ENCODE measurements around the gene MTA1. TPM values are rescaled to one million over a fixed set of nuclear protein-coding genes. Genes with fewer than 3 reads are reported as not detected.

MTA1 gene
- total RNA-seq, 2 donors from 2014 or later: 99.0 to 99.7 TPM

DNA sequence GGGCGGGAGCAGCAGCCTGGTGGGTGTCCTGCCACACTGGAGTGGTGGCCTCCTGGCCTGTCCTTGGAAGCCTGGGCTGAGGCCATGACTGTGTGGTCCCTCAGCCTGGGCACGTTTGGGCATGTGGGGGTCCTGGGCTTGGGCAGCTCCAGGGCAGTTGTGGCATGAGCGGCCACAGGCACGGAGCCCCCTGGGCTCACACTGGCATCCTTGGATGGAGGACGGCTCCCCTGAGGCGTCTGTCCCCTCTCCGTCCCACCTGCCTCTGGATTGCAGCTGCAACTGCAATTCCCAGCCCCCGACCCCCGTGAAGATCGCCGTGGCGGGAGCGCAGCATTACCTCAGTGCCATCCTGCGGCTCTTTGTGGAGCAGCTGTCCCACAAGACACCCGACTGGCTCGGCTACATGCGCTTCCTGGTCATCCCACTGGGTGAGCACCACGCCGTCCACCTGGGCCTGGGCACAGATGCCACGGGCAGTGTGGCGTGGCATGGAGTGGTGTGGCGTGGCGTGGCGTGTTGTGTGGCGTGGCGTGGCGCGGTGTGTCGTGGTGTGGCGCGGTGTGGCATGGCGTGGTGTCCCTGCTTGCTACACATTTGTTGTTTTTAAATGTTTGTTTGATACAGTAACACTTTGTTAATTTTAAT lies 36.4 kb upstream of the MTA1 start:
- H3K27me3 Mint-ChIP-seq: no peaks in the 10 kb centered on the region
- no peak for DNase-seq
- no peaks in the 10 kb centered on the region for H3K36me3 Mint-ChIP-seq (ENCODE audit: low read depth)
- no peak overlapping the region for H3K4me3 Mint-ChIP-seq
- no peaks in the 10 kb centered on the region for H3K4me1 Mint-ChIP-seq
- H3K27ac Mint-ChIP-seq: no peak overlapping the region
- no peak for ATAC-seq
- no peaks in the 10 kb centered on the region for H3K9me3 ChIP-seq (ENCODE audit: control insufficient read depth, low read length, poor library complexity, severe bottlenecking)

GRCh38 chr14:105384041-105384557 lies 35.5 kb upstream of the MTA1 start:
- H3K27ac Mint-ChIP-seq: no peak overlapping the region

GRCh38 chr14:105384605-105385321 lies 34.9 kb upstream of the MTA1 start:
- no peak for ATAC-seq
- Mint-ChIP-seq H3K27me3 (no peaks in the 10 kb centered on the region), H3K36me3 (ENCODE audit: low read depth) (no peaks in the 10 kb centered on the region), H3K4me3 (no peak overlapping the region), H3K27ac (no peak overlapping the region), H3K4me1 (peaks cover 3% of the 10 kb centered on the region)
- DNase-seq: no peak
- no peaks in the 10 kb centered on the region for H3K9me3 ChIP-seq (ENCODE audit: control insufficient read depth, low read length, poor library complexity, severe bottlenecking)

More at GRCh38 chr14:105384041-105384557, 35.5 kb upstream of the MTA1 start:
- DNase-seq (no peak), ATAC-seq (no peak)
- H3K9me3 ChIP-seq (ENCODE audit: control insufficient read depth, low read length, poor library complexity, severe bottlenecking): no peaks in the 10 kb centered on the region
- H3K4me3 Mint-ChIP-seq: no peak overlapping the region
- no peaks in the 10 kb centered on the region for H3K36me3 Mint-ChIP-seq (ENCODE audit: low read depth)
- H3K4me1 Mint-ChIP-seq: peaks cover 3% of the 10 kb centered on the region
- no peaks in the 10 kb centered on the region for H3K27me3 Mint-ChIP-seq

- Mint-ChIP-seq H3K27me3 (no peaks in the 10 kb centered on the region), H3K36me3 (ENCODE audit: low read depth) (no peaks in the 10 kb centered on the region), H3K4me1 (peaks cover 5% of the 10 kb centered on the region), H3K27ac (no peak overlapping the region), H3K4me3 (no peak overlapping the region)
- H3K9me3 ChIP-seq (ENCODE audit: control insufficient read depth, low read length, poor library complexity, severe bottlenecking): no peaks in the 10 kb centered on the region
- ATAC-seq: no peak
- DNase-seq: no peak
Measured at GRCh38 chr14:105385322-105385637, 34.3 kb upstream of the MTA1 start.

DNA sequence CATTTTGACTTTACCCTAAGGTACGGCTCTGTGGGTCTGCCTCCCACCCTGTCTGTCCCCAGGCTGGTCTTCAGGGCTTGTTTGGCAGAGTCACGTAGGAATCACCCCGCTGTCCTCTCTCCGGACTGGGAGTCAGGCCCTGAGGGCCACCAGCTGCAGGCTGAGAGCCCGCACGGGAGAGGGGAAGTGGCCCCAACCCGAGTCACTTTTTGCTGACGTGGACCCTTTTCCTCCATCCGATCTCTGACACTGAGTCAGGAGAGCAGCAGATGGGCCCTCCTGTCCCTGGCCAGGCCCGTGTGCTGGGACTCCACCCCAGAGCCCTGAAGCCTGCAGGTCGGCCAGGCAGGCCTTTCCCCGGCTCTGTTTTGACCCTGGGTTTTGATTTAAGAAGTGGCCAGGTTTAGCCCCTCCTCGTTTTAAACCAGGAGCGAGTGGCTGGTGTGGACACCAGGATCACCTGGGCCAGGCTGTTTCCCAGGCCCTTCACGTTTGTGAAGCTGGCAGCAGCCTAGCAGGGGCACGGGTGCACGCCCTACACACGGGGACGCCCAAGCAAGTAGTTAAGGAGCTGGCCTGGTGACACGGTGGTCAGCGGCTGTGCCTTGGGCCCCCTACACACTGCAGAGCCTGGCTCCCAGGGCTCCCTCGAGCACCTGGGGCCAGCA lies 33.8 kb upstream of the MTA1 start:
- no peak overlapping the region for H3K4me3 Mint-ChIP-seq
- DNase-seq: no peak
- ATAC-seq: no peak
- H3K4me1 Mint-ChIP-seq: peaks cover 5% of the 10 kb centered on the region
- no peaks in the 10 kb centered on the region for H3K27me3 Mint-ChIP-seq
- no peaks in the 10 kb centered on the region for H3K36me3 Mint-ChIP-seq (ENCODE audit: low read depth)
- H3K27ac Mint-ChIP-seq: no peak overlapping the region
- H3K9me3 ChIP-seq (ENCODE audit: control insufficient read depth, low read length, poor library complexity, severe bottlenecking): no peaks in the 10 kb centered on the region

GRCh38 chr14:105386581-105387529 lies 32.8 kb upstream of the MTA1 start:
- no peak overlapping the region for H3K27ac Mint-ChIP-seq
- no peaks in the 10 kb centered on the region for H3K36me3 Mint-ChIP-seq (ENCODE audit: low read depth)

DNA sequence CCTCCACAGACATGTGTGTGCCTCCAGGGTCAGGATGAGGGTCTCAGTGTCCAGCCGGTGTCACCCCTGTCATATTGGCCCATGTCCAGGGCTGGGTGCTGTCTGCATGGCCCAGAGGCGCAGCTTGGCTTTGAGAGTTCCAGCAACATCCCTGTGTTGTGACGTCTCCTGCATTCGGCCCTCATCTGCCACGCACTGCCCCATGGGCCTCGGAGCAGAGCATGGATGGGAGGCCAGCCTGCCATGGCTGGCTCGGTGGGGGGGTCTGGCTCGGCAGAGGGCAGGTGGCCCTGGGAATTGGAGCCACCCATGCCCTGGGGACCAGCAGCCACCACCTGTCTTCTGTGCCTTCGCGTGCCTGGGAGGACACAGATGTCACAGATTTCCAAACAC lies 32.1 kb upstream of the MTA1 start:
- Mint-ChIP-seq H3K4me1 (peaks cover 5% of the 10 kb centered on the region), H3K36me3 (ENCODE audit: low read depth) (no peaks in the 10 kb centered on the region), H3K4me3 (no peak overlapping the region), H3K27me3 (no peaks in the 10 kb centered on the region), H3K27ac (no peak overlapping the region)
- ATAC-seq (no peak), DNase-seq (no peak)
- H3K9me3 ChIP-seq (ENCODE audit: control insufficient read depth, low read length, poor library complexity, severe bottlenecking): no peaks in the 10 kb centered on the region

More at GRCh38 chr14:105386581-105387529, 32.8 kb upstream of the MTA1 start:
- ATAC-seq: no peak
- peaks cover 5% of the 10 kb centered on the region for H3K4me1 Mint-ChIP-seq
- H3K27me3 Mint-ChIP-seq: no peaks in the 10 kb centered on the region
- no peak for DNase-seq
- H3K4me3 Mint-ChIP-seq: no peak overlapping the region
- no peaks in the 10 kb centered on the region for H3K9me3 ChIP-seq (ENCODE audit: control insufficient read depth, low read length, poor library complexity, severe bottlenecking)

DNA sequence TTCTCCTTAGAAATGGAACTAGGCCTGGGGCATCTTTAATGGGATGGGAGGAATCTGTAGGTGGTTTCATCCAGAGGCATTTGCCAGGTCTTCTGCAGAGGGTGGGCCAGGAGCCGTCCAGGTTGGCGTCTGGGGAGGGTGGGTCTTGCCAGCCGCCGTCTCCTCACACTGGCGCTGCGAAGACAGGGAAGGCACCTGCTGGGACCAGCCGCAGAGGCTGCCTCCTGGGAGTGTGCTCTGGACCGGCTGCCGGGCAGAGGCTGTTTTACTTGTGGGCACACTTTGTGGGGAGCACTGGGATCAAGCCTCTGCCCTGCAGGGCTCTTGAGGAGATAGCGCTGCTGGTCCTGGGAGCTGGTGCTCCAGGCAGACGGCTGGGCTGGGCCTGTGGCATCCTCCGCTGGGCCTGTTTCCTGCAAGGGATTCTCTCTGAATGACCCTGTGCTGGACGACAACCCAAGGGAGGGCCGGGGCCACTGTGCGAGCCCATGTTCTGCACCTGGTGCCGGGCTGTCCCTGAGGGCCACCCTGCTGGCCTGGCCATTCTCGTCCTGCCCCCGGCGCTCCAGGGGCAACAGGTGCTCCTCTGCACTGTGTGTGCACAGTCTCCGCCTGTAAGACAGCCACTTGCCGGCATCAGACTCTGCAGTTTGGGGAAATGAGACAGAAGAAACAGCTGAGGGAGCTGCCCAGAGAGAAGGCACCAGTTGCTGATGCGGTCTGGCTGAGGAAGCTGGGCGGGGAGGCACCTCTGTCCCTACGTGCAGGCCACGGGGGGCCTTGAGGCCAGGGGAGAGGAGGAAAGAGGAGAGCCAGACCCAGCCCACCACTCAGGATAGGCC lies 31.3 kb upstream of the MTA1 start:
- H3K9me3 ChIP-seq (ENCODE audit: control insufficient read depth, low read length, poor library complexity, severe bottlenecking): no peaks in the 10 kb centered on the region
- no peaks in the 10 kb centered on the region for H3K36me3 Mint-ChIP-seq (ENCODE audit: low read depth)
- peaks cover 5% of the 10 kb centered on the region for H3K4me1 Mint-ChIP-seq
- H3K27me3 Mint-ChIP-seq: no peaks in the 10 kb centered on the region
- DNase-seq (no peak), ATAC-seq (no peak)
- H3K4me3 Mint-ChIP-seq: no peak overlapping the region
- H3K27ac Mint-ChIP-seq: no peak overlapping the region

- peaks cover 5% of the 10 kb centered on the region for H3K4me1 Mint-ChIP-seq
- ATAC-seq (no peak), DNase-seq (no peak)
- no peaks in the 10 kb centered on the region for H3K27me3 Mint-ChIP-seq
- no peaks in the 10 kb centered on the region for H3K36me3 Mint-ChIP-seq (ENCODE audit: low read depth)
- H3K9me3 ChIP-seq (ENCODE audit: control insufficient read depth, low read length, poor library complexity, severe bottlenecking): no peaks in the 10 kb centered on the region
- no peak overlapping the region for H3K27ac Mint-ChIP-seq
- no peak overlapping the region for H3K4me3 Mint-ChIP-seq
Measured at GRCh38 chr14:105388976-105389375, 30.7 kb upstream of the MTA1 start.

DNA sequence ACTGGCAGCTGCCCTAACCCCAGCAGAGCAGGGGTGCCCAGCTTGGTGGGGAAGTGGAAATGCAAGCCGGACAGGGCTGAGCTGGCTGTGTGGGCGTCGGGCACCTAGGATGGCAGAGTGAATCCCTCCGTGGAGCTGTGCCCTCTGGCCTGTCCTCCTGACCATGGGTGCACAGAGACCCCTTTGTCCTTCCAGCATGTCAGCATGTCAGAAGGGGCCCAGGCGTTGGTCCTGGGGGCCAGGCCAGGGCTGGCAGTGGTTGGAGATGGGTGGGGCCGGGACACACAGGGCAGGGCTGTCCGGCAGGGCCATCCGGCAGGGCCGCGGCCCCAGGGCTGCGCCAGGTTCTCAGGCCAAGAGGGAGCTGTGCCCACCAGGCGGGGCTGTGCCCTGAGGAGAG lies 30.1 kb upstream of the MTA1 start:
- Mint-ChIP-seq H3K27me3 (no peaks in the 10 kb centered on the region), H3K27ac (no peak overlapping the region)
- no peak for DNase-seq

DNA sequence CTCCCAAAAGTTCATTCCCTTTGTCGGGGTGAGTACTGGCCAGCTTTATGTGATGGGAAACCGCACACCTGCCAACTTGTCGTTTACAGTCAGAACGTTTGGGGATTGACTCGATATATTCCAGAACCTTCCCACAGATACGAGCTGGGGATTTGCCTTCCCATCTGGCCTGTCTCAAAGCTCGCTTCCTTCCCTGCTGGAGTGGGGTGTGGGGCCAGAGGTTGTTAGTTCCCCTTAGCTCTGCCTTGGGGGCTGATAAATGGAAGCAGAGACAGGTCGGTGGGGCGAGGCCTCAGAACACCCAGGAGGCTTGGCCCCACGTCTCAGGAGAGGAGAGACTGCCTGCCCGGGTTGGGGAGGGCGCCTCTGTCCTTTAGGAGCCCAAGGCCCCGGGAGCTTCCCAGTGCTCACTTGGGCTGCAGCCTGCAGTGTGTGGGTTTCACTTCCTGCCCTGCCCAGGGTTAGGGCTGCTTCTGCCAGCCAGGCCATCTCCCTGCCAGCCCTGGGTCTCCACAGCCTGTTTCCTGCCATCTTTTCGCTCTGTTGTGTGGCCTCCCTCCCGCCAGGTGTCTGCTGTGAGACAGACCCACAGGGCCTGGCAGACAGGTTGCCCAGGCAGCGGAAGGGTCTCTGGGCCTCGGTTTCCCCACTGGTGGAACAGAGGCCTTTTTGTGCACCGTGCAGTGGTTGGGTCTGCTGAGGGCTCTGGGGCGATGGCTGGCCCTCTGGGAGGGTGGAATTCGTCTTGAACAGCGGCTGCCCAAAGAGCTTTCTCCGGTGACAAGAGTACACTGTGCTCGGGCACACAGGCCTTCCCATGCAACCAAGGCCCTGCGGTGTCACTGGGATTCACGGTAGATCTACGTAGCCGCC lies 29.4 kb upstream of the MTA1 start:
- H3K27ac Mint-ChIP-seq: no peak overlapping the region
- H3K4me3 Mint-ChIP-seq: no peak overlapping the region
- no peaks in the 10 kb centered on the region for H3K27me3 Mint-ChIP-seq
- ATAC-seq (no peak), DNase-seq (peak in 1 of 3 donors; percentile 2)
- no peaks in the 10 kb centered on the region for H3K36me3 Mint-ChIP-seq (ENCODE audit: low read depth)
- H3K4me1 Mint-ChIP-seq: peaks cover 5% of the 10 kb centered on the region
- no peaks in the 10 kb centered on the region for H3K9me3 ChIP-seq (ENCODE audit: control insufficient read depth, low read length, poor library complexity, severe bottlenecking)

More for the DNA sequence above, 30.1 kb upstream of the MTA1 start:
- no peaks in the 10 kb centered on the region for H3K36me3 Mint-ChIP-seq (ENCODE audit: low read depth)
- H3K9me3 ChIP-seq (ENCODE audit: control insufficient read depth, low read length, poor library complexity, severe bottlenecking): no peaks in the 10 kb centered on the region
- no peak overlapping the region for H3K4me3 Mint-ChIP-seq
- peaks cover 5% of the 10 kb centered on the region for H3K4me1 Mint-ChIP-seq
- no peak for ATAC-seq

Measured in T-helper 17 cell (primary cell).